ENCODE measurements around the gene SMYD3.
"Not testable (repeated sequence)": the region's sequence is repeated elsewhere in the genome, so short reads cannot be mapped to it uniquely, and the experiment has no call there.

The SMYD3 gene

GRCh38 chr1:246357014-246357598 is 150.0 kb downstream of the SMYD3 start:
- not testable (repeated sequence) for DNase-seq (ENCODE audit: low read depth in 2 of 2)

GRCh38 chr1:246355411-246356230 is 151.5 kb downstream of the SMYD3 start:
- DNase-seq (ENCODE audit: low read depth in 2 of 2), result no peak

- DNase-seq (ENCODE audit: low read depth in 2 of 2), result no peak
Measured at GRCh38 chr1:246351721-246352120, 155.4 kb downstream of the SMYD3 start.

- DNase-seq (ENCODE audit: low read depth in 2 of 2), result no peak
Measured at GRCh38 chr1:246350745-246351144, 156.3 kb downstream of the SMYD3 start.

- DNase-seq (ENCODE audit: low read depth in 2 of 2), result no peak
Measured at GRCh38 chr1:246343937-246344336, 163.1 kb downstream of the SMYD3 start.

- no peak for DNase-seq (ENCODE audit: low read depth in 2 of 2)
Measured at GRCh38 chr1:246343251-246343650, 163.8 kb downstream of the SMYD3 start.

GRCh38 chr1:246338546-246338945 is 168.5 kb downstream of the SMYD3 start:
- DNase-seq (ENCODE audit: low read depth in 2 of 2), result no peak

- DNase-seq (ENCODE audit: low read depth in 2 of 2), result no peak
Measured at GRCh38 chr1:246338098-246338497, 169.0 kb downstream of the SMYD3 start.

GRCh38 chr1:246335151-246335550 is 171.9 kb downstream of the SMYD3 start:
- DNase-seq (ENCODE audit: low read depth in 2 of 2), result no peak

GRCh38 chr1:246333855-246334254 is 173.2 kb downstream of the SMYD3 start:
- no peak for DNase-seq (ENCODE audit: low read depth in 2 of 2)

- no peak for DNase-seq (ENCODE audit: low read depth in 2 of 2)
Measured at GRCh38 chr1:246332078-246332477, 175.0 kb downstream of the SMYD3 start.

GRCh38 chr1:246329900-246330299 is 177.2 kb downstream of the SMYD3 start:
- peak; percentile 11 to 27 for DNase-seq (ENCODE audit: low read depth in 2 of 2)

- not testable (repeated sequence) for DNase-seq (ENCODE audit: low read depth in 2 of 2)
Measured at GRCh38 chr1:246329292-246329691, 177.8 kb downstream of the SMYD3 start.

- DNase-seq (ENCODE audit: low read depth in 2 of 2), result no peak
Measured at GRCh38 chr1:246324711-246325110, 182.4 kb downstream of the SMYD3 start.

GRCh38 chr1:246324033-246324432 is 183.0 kb downstream of the SMYD3 start:
- not testable (repeated sequence) for DNase-seq (ENCODE audit: low read depth in 2 of 2)

- DNase-seq (ENCODE audit: low read depth in 2 of 2), result no peak
Measured at GRCh38 chr1:246320286-246320685, 186.8 kb downstream of the SMYD3 start.

- no peak for DNase-seq (ENCODE audit: low read depth in 2 of 2)
Measured at GRCh38 chr1:246319083-246319714, 187.9 kb downstream of the SMYD3 start.

GRCh38 chr1:246318622-246319021 is 188.5 kb downstream of the SMYD3 start:
- no peak for DNase-seq (ENCODE audit: low read depth in 2 of 2)

- DNase-seq (ENCODE audit: low read depth in 2 of 2), result no peak
Measured at GRCh38 chr1:246318036-246318359, 189.1 kb downstream of the SMYD3 start.

- DNase-seq (ENCODE audit: low read depth in 2 of 2), result no peak
Measured at GRCh38 chr1:246317332-246318035, 189.6 kb downstream of the SMYD3 start.

- DNase-seq (ENCODE audit: low read depth in 2 of 2), result no peak
Measured at GRCh38 chr1:246311461-246311860, 195.6 kb downstream of the SMYD3 start.

- no peak for DNase-seq (ENCODE audit: low read depth in 2 of 2)
Measured at GRCh38 chr1:246309247-246309884, 197.7 kb downstream of the SMYD3 start.
